HG03558 (cell line): ENCODE measurements around the gene SUSD1.

ENCODE experiments used
- ATAC-seq: cut with Tn5 transposase; IDR thresholded peaks from one replicate; pipeline ENCODE4 v1.9.1; 2021; ENCODE audit warnings: moderate number of reproducible peaks; ENCODE audit not compliant: unreplicated experiment; ENCODE audit errors: extremely low read depth

The SUSD1 gene

DNA sequence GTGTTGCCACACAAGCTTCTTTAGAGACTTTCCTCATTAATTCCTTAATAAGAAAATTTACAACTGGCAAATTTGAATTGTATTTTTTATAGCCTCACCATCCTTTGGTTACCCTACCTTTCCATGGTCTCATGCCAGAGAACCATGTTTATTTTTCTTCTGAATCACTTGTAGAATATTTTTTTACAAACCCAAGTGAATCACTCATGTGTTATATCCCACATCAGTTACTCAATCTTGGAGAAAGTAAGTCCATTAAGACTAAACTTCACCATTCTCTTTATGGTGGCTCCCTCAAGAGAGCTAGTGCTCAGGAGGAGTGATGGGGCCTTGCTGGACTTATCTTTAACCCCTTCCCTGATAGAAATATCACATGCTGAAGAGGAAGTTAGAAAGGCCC lies 128.9 kb downstream of the SUSD1 start:
- no peak for ATAC-seq

GRCh38 chr9:112044881-112045280 lies 130.2 kb downstream of the SUSD1 start:
- no peak for ATAC-seq

GRCh38 chr9:112044186-112044585 lies 130.9 kb downstream of the SUSD1 start:
- no peak for ATAC-seq

DNA sequence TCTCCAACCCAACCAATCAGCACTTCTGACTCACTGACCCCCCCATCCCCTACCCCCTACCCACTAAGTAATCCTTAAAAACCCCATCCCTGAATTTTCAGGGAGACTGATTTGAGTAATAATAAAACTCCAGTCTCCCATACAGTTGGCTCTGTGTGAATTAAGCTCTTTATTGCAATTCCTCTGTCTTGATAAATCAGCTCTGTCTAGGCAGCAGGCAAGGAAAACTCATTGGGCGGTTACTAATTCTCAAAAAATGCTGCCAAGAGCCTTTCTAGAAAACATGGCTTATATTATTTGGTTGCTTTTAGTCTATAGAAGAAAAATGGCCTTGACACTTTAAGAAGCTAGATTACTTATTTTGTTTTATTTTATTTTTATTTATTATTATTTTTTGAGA lies 131.7 kb downstream of the SUSD1 start:
- no peak for ATAC-seq

DNA sequence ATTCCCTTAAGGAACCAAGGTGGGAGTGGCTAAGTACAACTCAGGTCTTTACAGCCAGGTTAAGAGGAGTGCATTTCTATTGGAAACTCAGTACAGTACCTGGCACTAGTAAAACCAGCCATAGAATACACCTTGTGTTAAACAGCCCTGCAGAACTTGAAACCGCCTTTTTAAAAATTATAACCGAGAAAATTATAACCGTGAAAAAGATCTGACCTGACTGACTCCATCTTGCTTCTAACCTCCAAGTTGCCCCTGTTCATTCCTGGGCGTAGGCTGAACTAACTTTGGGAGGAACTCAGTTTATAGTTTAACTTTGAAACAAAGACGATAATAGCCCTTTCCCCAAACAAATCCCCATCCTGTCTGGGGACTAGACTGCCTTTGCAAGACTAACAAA lies 132.3 kb downstream of the SUSD1 start:
- no peak for ATAC-seq

GRCh38 chr9:112042244-112042638 lies 132.9 kb downstream of the SUSD1 start:
- ATAC-seq, result no peak

DNA sequence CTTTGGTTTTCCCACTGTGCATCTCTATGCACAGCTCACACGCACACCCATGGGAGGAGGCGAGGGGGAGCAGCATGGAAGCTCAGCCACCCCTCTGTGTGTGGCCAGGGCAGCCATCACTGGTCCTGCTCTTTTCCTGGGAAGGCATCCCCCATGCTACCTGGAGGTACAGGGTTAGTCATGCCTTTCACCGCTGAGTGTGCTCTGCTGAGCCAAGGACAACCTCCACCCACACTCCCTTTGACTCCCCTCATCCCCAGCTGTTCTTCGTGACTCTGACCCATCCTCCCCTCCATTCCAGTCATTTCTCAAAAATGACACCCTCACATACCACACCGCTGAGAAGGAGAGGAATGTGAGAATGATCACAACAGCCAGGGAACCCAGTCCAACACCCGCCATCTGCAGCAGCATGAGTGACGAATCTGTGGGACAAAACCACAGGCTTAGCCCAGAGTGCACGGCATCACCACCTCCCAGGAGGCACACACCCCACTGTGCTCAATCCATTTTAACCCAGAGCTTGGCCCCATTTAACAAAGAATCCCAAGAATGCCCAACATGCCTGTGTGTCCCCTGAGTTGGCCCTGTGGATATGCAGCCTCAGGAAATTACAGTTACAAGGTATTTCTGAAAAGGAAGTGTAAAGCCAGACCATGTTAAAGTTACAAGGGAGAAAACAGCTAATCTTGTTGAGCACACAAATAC lies 133.4 kb downstream of the SUSD1 start:
- ATAC-seq, result no peak

GRCh38 chr9:112041199-112041535 lies 133.9 kb downstream of the SUSD1 start:
- ATAC-seq, result no peak

GRCh38 chr9:112038017-112038408 lies 137.1 kb downstream of the SUSD1 start:
- ATAC-seq, result no peak

GRCh38 chr9:112037281-112038016 lies 137.6 kb downstream of the SUSD1 start:
- ATAC-seq, result no peak

- no peak for ATAC-seq
Measured at GRCh38 chr9:112035166-112035826, 139.8 kb downstream of the SUSD1 start.

GRCh38 chr9:112034216-112034611 lies 140.9 kb downstream of the SUSD1 start:
- no peak for ATAC-seq

GRCh38 chr9:112033237-112034215 lies 141.6 kb downstream of the SUSD1 start:
- no peak for ATAC-seq

DNA sequence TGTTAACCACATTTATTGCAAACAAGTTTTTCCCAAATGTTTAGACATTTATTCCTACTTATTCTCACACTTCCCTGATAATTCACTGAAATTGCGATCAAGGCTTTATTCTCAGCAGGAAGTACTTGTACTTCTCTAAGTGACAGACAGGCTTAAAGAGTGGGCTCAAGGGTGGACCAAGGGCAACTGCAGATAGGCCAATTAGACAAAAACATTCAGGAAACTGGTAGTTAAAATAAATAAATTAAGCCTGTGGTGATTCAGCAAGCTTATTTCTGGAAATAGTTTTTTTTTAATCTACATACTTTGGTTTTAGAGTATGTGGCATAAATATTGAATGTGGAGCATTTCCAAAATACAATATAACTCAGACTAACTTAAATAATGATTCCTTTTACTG lies 142.4 kb downstream of the SUSD1 start:
- no peak for ATAC-seq

GRCh38 chr9:112032009-112032408 lies 143.1 kb downstream of the SUSD1 start:
- ATAC-seq, result peak; percentile 26

DNA sequence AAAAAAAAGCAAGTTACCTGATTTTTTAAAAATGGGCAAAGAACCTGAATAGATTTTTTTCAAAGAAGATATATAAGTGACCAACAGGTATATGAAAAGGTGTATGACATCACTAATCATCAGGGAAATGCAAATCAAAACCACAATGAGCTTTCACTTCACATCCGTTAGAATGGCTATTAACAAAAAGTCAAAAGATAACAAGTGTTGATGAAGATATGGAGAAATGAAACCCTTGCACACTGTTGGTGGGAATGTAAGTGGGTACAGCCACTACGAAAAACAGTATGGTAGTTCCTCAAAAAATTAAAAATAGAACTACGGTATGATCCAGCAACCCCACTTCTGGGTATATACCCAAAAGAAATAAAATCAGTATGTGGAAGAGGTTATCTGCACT lies 143.7 kb downstream of the SUSD1 start:
- ATAC-seq, result no peak

GRCh38 chr9:112029921-112030444 lies 145.1 kb downstream of the SUSD1 start:
- ATAC-seq, result no peak

- ATAC-seq, result peak; percentile 38
Measured at GRCh38 chr9:112028242-112029221, 146.6 kb downstream of the SUSD1 start.

GRCh38 chr9:112025850-112026249 lies 149.2 kb downstream of the SUSD1 start:
- ATAC-seq, result no peak
